GDM1 (cell line): ENCODE measurements around the gene RNF144B.
"Not testable (repeated sequence)": the region's sequence is repeated elsewhere in the genome, so short reads cannot be mapped to it uniquely, and the experiment has no call there.

Experiments used
- DNase-seq: peaks from one replicate; lab custom pipeline; 2025; lab: John Stamatoyannopoulos, UW

The RNF144B gene

DNA sequence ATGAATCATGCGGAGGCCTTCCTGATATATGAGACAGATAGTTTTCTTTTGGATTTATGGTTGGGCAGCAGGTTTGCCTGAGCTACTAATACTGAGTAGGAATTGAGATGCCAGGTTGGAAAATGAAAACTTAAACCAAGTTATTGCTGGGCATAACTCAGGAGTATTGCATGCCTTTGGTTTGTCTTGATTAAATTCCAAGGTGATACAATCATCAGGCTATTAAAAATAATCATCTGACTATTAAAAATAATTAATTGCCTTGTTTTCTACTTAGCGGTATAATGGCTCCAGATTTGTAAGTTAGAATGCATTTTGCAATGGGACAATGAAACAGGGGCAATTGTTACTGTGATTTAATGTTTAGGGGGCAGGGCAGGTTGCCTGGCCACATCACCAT lies 15.5 kb upstream of the RNF144B start:
- DNase-seq: no peak

- no peak for DNase-seq
Observed at GRCh38 chr6:18380158-18380836, 6.9 kb upstream of the RNF144B start.

GRCh38 chr6:18380851-18381250 lies 6.3 kb upstream of the RNF144B start:
- no peak for DNase-seq

DNA sequence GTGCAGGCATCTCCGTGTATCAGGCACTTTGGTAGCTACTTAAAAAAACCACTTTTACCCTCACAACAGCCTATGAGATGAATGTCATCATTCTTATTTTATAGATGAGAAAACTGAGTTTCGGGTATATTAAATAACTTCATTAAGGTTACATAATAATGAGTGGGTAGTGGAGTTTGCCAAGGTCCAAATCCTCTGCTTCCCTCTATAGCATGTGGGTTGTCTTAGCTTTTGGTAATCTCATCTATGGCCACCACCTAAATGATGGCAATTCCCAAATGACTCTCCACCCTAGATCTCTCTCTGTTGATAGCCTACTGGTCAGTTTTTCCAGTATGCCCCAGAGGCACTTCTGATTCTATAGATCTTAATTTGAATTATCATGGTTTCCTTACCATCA lies 3.7 kb upstream of the RNF144B start:
- no peak for DNase-seq

GRCh38 chr6:18384621-18385020 lies 2.5 kb upstream of the RNF144B start:
- DNase-seq: no peak

DNA sequence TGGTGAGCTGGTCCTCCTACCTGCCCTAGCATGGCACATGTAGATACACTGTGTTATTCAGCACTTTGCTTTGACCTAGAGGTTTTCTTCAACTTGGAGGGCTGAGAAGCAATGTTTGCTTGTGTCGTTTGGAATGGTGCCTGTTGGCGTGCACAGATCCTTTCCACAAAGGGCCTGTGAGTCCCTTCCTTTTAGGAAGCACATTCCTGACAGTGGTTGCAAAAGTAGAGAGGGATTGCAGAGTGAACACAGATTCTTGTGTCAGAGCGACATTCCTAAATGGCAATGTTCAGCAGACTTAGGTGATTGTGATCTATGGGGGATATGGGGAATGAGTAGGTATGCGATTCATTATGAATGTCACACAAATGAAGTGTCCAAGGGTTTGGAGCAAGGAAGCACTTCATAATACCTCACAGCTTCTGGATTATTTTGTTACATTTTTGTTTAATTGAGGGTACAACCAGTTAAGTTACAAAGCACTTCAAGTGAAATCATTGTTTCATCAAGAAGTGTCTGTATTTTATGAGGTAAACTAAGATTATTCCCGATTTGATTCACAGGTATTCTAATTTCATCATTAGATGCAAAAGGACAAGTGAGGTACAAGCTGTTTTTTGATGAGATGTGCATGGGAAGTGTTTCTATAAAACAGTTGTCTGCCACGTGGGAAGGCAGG lies 713 bp upstream of the RNF144B start:
- DNase-seq: no peak

DNA sequence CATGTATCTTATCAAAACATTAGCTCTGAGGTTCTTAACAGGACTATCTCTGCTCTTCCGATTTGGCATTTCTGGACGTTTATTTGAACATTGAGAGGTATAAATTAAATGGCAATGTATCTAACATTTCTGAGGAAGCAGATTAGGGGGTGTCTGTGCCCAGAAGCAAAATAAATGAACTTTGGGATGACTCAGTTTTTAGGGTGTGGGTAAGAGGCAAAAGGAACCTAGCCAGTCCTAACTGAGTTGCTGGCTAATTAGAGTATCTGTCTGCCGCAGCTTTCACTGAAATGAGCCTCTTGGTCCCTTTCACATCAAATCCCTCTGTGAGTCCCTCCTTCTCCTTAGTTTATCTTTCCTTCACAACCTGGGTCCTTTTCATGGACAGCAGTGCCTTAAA lies 1.1 kb downstream of the RNF144B start:
- DNase-seq: no peak

DNA sequence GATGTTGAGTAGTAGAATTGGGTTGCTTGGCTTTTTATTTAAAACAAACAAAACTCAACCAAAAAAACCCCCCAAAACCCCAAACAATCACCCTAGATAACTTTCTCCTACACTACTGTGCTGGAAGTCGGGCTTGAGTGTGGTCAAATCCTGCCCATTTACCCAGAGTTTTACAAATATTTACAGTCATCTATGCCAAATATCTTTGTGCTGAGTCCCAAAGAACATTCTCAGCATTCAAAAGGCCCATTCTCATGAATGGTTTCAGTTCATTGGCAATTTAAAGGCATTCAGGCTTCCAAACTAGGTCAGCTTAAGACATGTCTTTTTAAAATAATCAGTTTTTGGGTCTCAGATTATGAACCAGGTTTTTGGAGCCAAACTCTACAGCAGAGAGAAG lies 1.8 kb downstream of the RNF144B start:
- DNase-seq: no peak

- no peak for DNase-seq
Observed at GRCh38 chr6:18389479-18389878, 2.3 kb downstream of the RNF144B start.

GRCh38 chr6:18390476-18390875 lies 3.3 kb downstream of the RNF144B start:
- no peak for DNase-seq

GRCh38 chr6:18391023-18391422 lies 3.9 kb downstream of the RNF144B start:
- no peak for DNase-seq

- no peak for DNase-seq
Observed at GRCh38 chr6:18392346-18392877, 5.3 kb downstream of the RNF144B start.

DNA sequence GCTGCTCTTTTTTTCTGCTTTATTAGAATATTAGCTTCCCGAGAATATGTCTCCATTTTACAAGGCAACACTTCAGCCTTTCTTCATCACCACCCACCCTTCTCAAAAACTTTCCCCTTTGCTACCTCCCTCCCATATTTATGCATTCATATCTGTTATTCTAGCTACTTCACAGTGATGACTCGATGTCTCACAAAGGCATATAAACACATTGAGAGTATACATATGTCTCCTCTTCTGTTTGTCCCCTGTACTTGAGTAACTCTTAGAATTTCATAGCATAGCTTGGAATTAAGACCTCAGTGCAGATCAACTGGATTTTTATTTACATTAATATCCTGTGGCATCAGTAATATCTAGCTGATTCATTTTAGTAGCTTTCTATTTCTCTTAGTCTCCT lies 6.5 kb downstream of the RNF144B start:
- no peak for DNase-seq

DNA sequence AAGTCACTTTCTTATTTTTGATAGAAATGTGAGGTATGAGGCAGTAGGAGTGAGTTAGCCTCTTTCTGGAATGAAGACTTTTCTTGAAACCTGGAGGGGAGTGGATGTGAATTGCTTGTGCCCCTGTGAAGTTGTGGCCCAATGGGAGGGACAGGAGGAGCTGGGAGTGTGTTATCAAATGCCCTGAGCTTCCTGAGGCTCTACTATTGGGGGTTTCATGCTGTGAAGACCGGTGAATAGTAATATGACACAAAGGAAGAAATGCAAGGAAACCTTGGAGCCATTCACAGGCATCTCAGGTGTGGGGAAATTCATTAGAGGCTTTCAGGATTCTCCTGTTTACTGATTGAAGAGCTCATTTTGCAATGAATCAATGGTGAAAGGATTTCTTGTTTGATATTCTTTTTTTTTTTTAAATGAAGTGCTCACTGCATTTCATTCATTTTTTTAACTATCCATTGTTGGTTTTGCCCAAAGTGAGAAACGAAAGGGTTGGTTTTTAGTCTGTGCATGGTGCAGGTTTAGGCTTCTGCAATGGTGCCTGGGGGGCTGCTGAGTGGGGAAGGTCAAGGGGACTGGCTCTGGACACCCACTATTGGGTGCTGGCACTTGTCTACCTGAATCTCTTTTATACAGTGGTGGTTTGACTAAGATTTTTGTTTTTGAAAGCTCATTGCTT lies 8.2 kb downstream of the RNF144B start:
- no peak for DNase-seq

- DNase-seq: no peak
Observed at GRCh38 chr6:18395856-18396197, 8.7 kb downstream of the RNF144B start.

DNA sequence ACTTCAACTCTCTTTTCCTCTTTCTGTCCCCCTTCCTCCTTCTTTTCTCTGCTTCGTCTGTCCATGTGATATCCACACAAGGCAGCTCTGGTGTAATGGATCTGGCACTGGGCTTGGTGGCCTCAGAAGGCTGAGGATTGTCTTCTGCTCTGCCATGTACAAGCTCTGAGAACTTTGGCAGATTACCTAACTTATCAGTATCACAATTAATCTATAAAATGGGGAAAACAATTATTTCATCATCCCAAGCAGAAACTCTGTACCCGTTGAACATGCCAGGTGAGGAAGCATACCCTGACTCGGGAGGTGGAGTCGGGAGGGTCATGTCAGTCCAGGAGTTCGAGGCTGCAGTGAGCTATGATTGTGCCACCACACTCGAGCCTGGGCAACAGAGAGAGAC lies 10.6 kb downstream of the RNF144B start:
- DNase-seq: no peak

DNA sequence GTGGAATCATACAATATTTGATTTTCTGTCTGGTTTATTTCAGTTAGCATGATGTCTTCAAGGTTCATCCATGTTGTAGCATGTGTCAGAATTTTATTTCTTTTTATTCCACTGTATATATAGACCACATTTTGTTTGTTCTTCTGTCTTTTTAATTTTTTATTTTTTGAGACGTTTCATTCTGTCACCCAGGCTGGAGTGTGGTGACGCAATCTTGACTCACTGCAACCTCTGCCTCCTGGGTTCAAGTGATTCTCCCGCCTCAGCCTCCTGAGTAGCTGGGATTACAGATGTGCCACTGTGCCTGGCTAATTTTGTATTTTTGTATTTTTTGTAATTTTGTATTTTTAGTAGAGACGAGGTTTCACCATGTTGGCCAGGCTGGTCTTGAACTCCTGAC lies 11.1 kb downstream of the RNF144B start:
- not testable (repeated sequence) for DNase-seq

DNA sequence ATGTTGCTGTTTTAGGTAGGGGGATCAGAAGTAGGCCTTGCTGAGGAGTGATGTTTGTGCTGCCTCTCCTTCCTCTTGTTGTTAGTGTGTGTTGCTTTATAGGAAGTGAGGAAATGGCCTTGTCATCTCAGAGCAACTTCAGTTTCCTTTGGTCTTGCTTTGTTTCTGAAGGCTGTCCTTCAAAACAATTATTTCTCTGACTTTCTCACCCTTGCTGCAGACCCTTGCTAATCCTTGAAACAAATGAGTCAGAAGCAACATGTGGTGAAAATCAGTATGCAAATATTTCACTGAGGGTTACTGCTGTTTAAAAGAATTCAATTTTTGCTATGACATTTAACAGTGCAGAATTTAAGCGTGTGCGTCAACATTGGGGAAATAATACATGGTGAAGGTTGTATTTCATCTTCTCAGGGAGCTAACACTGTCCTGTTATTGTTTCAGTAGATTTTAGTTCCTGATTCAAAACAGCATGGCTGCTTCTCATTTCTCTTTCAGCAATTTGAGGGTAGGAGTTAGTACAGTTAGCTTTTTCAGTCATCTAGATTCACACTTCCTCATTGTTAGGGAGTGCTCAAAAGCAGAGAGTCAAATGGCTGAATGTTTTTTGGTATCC lies 13.8 kb downstream of the RNF144B start:
- DNase-seq: peak; percentile 9

DNA sequence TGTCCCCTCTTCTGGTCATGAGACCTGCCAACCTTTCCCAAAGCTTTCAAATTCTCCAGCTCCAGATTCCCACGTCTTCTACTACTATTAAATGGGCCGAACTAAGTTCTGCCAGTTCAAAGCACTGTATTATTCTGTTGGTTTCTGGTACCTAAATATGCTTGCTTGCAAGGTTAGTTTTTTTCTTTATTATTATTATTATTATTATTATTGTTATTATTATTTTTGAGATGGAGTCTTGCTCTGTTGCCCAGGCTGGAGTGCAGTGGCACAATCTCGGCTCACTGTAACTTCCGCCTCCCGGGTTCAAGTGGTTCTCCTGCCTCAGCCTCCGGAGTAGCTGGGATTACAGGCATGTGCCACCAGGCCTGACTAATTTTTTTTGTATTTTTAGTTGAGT lies 17.8 kb downstream of the RNF144B start:
- DNase-seq: not testable (repeated sequence)

GRCh38 chr6:18405477-18406293 lies 18.5 kb downstream of the RNF144B start:
- no peak for DNase-seq

- DNase-seq: no peak
Observed at GRCh38 chr6:18406955-18407749, 20.0 kb downstream of the RNF144B start.
